ENCODE results near the gene CDKL1.

DNA sequence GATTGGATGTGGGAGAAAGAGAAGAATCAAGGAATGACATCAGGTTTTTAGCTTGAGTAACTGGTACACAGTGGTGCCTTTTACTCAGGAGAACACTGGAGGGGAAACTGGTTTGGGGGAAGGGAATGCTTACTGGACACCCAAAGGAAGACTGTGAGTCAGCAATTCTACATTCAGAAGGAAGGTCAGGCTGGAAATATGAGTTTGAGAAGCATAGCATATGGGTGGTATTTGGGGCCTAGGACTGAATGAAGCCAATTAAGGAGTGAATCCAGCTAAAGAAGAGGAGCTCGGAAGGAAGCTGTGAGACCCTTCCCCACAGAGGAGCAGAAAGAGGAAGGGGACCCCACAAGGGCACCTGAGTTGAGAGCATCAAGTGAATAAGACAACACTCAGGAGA, 49.2 kb downstream of the CDKL1 start:
- no peak for TF ChIP-seq CTCF (conservative IDR thresholded peaks at IDR 0.05; ENCODE audit: low read depth, low read length)
- no peak for TF ChIP-seq EZH2 (IDR thresholded peaks at IDR 0.05; ENCODE audit: borderline replicate concordance, low read depth, low read length, poor library complexity, severe bottlenecking)
